Posterior vena cava (tissue), 2 donors: Measurements from ENCODE around the gene GABARAPL2. TPM values are rescaled to one million over a fixed set of nuclear protein-coding genes. Genes with fewer than 3 reads are reported as not detected.
"Not testable (repeated sequence)": the region's sequence is repeated elsewhere in the genome, so short reads cannot be mapped to it uniquely, and the experiment has no call there.

Experiments
- DNase-seq: peaks from one replicate; pipeline ENCODE4 v3.0.0-alpha.2; 2020; ENCODE audit warnings: low spot score
- intact Hi-C, 2 donors: fragments of 100-400 bp; cut with DNase I; formaldehyde crosslinking; loops; one replicate each; pipeline versions ENCODE4 v1.14.1 to v1.14.2; 2022 to 2023
- long read RNA-seq, 2 donors: library from polyadenylated mRNA; unstranded; transcript quantifications; one replicate each; pipeline ENCODE4 v2.0.0, GENCODE V29; 2020 to 2021
- total RNA-seq, 2 donors: library from RNA; stranded (reverse); fragmentation: NEBNext Ultra II Directional; extraction: Animal tissue kit (Norgen Biotek cat#: 25700); gene quantifications; one replicate each; pipeline ENCODE4 v1.2.1, GENCODE V29; 2021
- donor health status: DM: yes; HTN: yes; CAD: no.
- donor health status: DM: yes; HTN: yes; CAD: no.

Gene GABARAPL2
- 10 to 100 TPM; 94.3 to 96.0 TPM for total RNA-seq
- long read RNA-seq, donor 1, transcript GABARAPL2-201 (4 exons, 1,002 nt), result major isoform, 25 of 27 reads
- long read RNA-seq, donor 1, partial matches to known transcripts, result 1 of 27 reads
- long read RNA-seq, donor 1, other reads (novel, unspliced or antisense), result 0 of 27 reads
- long read RNA-seq, donor 2, transcript GABARAPL2-201 (4 exons, 1,002 nt), result major isoform, 120 of 120 reads
- long read RNA-seq, donor 2, partial matches to known transcripts, result 0 of 120 reads
- long read RNA-seq, donor 2, other reads (novel, unspliced or antisense), result 0 of 120 reads

- DNase-seq, result peak; percentile 96
- intact Hi-C loops, result loop anchor here (5.0 to 10.0 kb wide), 2 partner anchors 51 to 59 kb away; partner anchors contain the start of gene ADAT1 (in 1 of the 2)
Observed at GRCh38 chr16:75566040-75566757, at the start of gene GABARAPL2. Gene GABARAPL2 (plus strand): TSS chr16:75566379. CDS start chr16:75566487, 108 bp downstream.

GRCh38 chr16:75519175-75519574 lies 47.0 kb upstream of the GABARAPL2 start:
- DNase-seq, result no peak
- intact Hi-C loops, result no loop called here

GRCh38 chr16:75526032-75526790 lies 40.0 kb upstream of the GABARAPL2 start:
- intact Hi-C loops, result no loop called here
- peak; percentile 14 for DNase-seq

- intact Hi-C loops, result no loop called here
- DNase-seq, result no peak
Observed at GRCh38 chr16:75527825-75528299, 38.3 kb upstream of the GABARAPL2 start.

GRCh38 chr16:75529056-75529905 lies 36.9 kb upstream of the GABARAPL2 start:
- DNase-seq, result peak; percentile 62
- intact Hi-C loops, result no loop called here

GRCh38 chr16:75529959-75530358 lies 36.2 kb upstream of the GABARAPL2 start:
- DNase-seq, result peak; percentile 62
- intact Hi-C loops, result no loop called here

GRCh38 chr16:75532142-75532765 lies 33.9 kb upstream of the GABARAPL2 start:
- peak; percentile 67 for DNase-seq
- intact Hi-C loops, result no loop called here

- peak; percentile 60 for DNase-seq
- intact Hi-C loops, result no loop called here
Observed at GRCh38 chr16:75532791-75533190, 33.4 kb upstream of the GABARAPL2 start.

GRCh38 chr16:75534560-75535205 lies 31.5 kb upstream of the GABARAPL2 start:
- peak; percentile 68 for DNase-seq
- intact Hi-C loops, result no loop called here

GRCh38 chr16:75535211-75535843 lies 30.9 kb upstream of the GABARAPL2 start:
- DNase-seq, result no peak
- intact Hi-C loops, result no loop called here

GRCh38 chr16:75535901-75536300 lies 30.3 kb upstream of the GABARAPL2 start, which contains the start of gene CHST5:
Gene CHST5 (minus strand): TSS chr16:75536108. CDS start chr16:75530384, 5,724 bp downstream.
- no peak for DNase-seq
- intact Hi-C loops, result no loop called here

- DNase-seq, result no peak
- intact Hi-C loops, result no loop called here
Observed at GRCh38 chr16:75537776-75538175, 28.4 kb upstream of the GABARAPL2 start.

GRCh38 chr16:75538882-75539565 lies 27.2 kb upstream of the GABARAPL2 start:
- not testable (repeated sequence) for DNase-seq

GRCh38 chr16:75541236-75541635 lies 24.9 kb upstream of the GABARAPL2 start:
- intact Hi-C loops, result no loop called here
- no peak for DNase-seq

More at GRCh38 chr16:75538882-75539565, 27.2 kb upstream of the GABARAPL2 start:
- intact Hi-C loops, result not testable (repeated sequence)

- DNase-seq, intact Hi-C loops: not testable (repeated sequence)
Observed at GRCh38 chr16:75542462-75542861, 23.7 kb upstream of the GABARAPL2 start.

- intact Hi-C loops, result not testable (repeated sequence)
Observed at GRCh38 chr16:75545879-75546278, 20.3 kb upstream of the GABARAPL2 start.

GRCh38 chr16:75546293-75546692 lies 19.9 kb upstream of the GABARAPL2 start:
- intact Hi-C loops, result no loop called here
- DNase-seq, result no peak

More at GRCh38 chr16:75545879-75546278, 20.3 kb upstream of the GABARAPL2 start:
- DNase-seq, result not testable (repeated sequence)
